Measurements from ENCODE around the gene RSPH4A.
"Not testable (repeated sequence)": the region's sequence is repeated elsewhere in the genome, so short reads cannot be mapped to it uniquely, and the experiment has no call there.

- not testable (repeated sequence) for TF ChIP-seq CTCF, POLR2A (IDR thresholded peaks at IDR 0.05)
Observed at GRCh38 chr6:116604868-116605267, 11.4 kb upstream of the RSPH4A start.
